ENCODE results near the gene REX1BD.

- no peak for TF ChIP-seq POLR2A (IDR thresholded peaks at IDR 0.05)
- TF ChIP-seq, protein P1, sequence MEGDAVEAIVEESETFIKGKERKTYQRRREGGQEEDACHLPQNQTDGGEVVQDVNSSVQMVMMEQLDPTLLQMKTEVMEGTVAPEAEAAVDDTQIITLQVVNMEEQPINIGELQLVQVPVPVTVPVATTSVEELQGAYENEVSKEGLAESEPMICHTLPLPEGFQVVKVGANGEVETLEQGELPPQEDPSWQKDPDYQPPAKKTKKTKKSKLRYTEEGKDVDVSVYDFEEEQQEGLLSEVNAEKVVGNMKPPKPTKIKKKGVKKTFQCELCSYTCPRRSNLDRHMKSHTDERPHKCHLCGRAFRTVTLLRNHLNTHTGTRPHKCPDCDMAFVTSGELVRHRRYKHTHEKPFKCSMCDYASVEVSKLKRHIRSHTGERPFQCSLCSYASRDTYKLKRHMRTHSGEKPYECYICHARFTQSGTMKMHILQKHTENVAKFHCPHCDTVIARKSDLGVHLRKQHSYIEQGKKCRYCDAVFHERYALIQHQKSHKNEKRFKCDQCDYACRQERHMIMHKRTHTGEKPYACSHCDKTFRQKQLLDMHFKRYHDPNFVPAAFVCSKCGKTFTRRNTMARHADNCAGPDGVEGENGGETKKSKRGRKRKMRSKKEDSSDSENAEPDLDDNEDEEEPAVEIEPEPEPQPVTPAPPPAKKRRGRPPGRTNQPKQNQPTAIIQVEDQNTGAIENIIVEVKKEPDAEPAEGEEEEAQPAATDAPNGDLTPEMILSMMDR (IDR thresholded peaks at IDR 0.05): no peak
These were observed 16.2 kb downstream of the REX1BD start for GRCh38 chr19:18604820-18605159.

Data from heart left ventricle (tissue), 13 donors.